HG02623 (cell line): Measurements from ENCODE around the gene TCEANC2.
"Not testable (repeated sequence)": the region's sequence is repeated elsewhere in the genome, so short reads cannot be mapped to it uniquely, and the experiment has no call there.

Experiments used
- ATAC-seq: cut with Tn5 transposase; IDR thresholded peaks from one replicate; pipeline ENCODE4 v1.9.1; 2021; ENCODE audit warnings: moderate library complexity; ENCODE audit not compliant: unreplicated experiment

Gene TCEANC2

GRCh38 chr1:54024811-54025210, 28.6 kb upstream of the TCEANC2 start:
- ATAC-seq: not testable (repeated sequence)

DNA sequence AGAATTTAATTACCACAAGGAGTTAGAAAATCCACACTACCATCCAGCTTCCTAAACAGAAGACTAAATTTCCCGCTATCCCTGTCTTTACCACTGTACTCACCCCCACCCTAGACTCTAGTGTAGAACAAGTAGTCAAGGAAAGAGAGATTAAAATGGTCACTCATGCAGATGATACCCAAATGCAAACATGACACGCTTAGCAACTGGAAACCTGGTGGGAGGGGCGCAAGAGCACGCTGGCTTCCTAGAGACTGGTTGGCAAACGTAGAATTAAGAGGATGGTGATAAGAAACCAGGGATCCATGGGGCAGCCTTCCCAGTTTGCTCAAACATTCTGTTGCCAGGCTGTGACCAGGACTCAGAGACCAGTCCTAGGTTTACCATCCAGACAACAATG, 25.6 kb upstream of the TCEANC2 start:
- no peak for ATAC-seq

DNA sequence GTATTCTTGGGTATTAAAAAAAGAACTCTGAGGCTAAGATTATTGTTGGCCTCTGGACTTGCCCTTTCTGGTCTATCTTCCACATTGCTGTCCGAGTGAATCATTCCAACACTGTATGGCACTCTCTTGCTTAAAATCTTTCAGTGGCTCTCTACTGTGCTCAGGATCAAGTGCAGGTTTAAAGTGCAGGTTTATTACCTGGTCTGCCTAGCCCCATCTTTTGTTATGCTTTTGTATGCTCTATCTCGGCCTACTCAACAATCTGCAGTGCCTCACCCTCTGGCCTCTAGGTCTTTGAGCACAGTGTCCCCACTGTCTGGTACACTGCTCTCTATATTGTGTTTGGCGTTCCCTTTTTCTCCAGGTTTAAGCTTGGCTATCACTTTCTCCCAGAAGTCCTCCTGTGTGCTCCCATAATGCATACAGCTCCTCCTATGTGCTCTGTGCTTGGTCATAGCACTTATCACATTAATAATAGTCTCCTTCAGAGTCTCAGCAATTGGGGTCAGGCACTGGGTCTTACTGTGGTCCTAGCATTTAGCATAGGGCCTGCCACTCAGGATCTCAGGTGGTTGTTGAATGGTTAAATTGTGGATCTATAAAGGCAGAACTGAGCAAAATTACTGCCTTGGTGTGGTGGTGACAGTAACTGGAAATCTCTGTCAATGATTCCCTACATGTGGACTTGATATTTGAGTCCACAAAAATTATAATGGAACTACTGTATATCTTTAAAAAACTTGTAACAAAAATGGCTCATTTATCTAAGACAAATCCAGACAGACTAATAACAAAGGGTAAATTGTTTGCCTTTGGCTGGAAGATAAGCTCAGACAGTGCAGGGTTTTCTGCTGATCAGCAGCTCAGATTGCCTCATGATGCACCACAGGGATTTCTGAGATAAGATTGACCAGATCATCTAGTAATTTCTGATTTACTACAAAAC, 24.8 kb upstream of the TCEANC2 start:
- ATAC-seq: no peak

GRCh38 chr1:54037476-54037875, 15.9 kb upstream of the TCEANC2 start:
- ATAC-seq: no peak

DNA sequence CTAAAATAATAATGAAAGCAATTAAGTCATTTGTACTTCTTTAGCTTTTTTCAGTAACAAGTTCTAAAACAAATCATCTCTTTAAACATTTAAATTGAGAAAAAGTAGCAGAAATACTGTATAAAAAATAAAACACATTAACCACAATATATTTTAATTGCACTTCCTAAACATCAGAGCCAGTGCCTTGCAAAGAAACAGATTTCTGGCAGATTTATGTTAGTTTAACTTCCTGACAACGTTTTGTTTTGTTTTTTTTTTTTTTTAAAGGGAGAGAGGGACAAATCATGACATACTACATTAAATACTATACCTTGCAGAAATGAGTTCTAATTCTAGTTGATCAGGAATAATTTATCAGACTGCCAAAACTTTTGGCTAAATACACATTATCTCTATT, 11.6 kb upstream of the TCEANC2 start:
- ATAC-seq: no peak

DNA sequence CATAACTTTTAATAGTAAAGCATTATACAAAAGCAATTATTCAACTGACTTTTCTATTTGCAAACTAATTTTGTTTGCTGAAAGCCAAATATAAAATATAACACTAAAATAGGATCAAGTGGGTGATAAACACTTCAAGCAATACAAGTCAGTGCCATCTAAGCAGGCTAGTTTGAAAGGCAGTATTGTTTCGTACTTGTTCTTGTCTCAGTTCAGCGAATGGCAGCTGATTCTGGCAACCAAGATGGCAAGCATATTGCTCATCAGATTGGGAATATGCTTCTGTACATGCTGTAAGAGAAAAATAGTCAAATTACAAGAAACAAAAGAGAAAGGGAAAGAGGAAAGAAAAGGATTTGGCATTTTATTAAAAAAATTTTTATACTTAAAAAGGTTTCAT, 7.9 kb upstream of the TCEANC2 start:
- ATAC-seq: no peak

DNA sequence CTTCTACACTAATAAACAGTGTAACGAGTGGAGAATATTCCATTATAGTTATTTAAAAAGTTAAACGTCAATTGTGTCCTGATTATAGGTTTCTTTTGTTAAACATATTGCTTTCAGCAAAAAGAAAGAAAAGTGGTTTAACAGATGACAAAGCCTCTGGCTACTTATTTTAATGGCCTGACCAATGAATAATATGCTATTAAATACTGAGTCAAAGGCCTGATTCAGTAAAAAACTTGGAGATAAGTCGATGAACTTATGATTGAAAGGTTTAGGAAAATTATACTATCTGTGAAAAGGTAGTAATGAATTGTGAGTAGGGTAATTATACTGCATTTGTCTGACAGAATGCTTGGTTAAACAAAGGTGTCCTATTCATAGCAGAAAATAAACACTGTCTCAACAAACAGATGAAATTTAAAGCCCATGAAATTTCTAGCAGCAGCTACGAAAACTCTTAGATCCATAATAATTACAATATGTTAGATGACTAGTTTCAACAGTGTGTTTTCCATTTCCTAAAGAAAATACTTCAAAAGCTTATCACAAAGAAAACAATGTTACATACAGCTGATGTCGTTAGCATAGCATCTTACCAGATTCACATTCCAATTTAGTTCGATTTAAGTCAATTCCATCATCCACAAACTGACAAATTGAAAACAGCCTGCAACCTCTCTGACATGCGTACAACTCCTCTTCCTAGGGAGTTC, 6.6 kb upstream of the TCEANC2 start:
- no peak for ATAC-seq

- no peak for ATAC-seq
Measured at GRCh38 chr1:54047384-54048305, 5.8 kb upstream of the TCEANC2 start.

GRCh38 chr1:54050435-54050834, 3.0 kb upstream of the TCEANC2 start:
- ATAC-seq: not testable (repeated sequence)

- ATAC-seq: no peak
Measured at GRCh38 chr1:54051933-54052430, 1.4 kb upstream of the TCEANC2 start.

- peak; percentile 11 for ATAC-seq
Measured at GRCh38 chr1:54052431-54052933, 926 bp upstream of the TCEANC2 start.

DNA sequence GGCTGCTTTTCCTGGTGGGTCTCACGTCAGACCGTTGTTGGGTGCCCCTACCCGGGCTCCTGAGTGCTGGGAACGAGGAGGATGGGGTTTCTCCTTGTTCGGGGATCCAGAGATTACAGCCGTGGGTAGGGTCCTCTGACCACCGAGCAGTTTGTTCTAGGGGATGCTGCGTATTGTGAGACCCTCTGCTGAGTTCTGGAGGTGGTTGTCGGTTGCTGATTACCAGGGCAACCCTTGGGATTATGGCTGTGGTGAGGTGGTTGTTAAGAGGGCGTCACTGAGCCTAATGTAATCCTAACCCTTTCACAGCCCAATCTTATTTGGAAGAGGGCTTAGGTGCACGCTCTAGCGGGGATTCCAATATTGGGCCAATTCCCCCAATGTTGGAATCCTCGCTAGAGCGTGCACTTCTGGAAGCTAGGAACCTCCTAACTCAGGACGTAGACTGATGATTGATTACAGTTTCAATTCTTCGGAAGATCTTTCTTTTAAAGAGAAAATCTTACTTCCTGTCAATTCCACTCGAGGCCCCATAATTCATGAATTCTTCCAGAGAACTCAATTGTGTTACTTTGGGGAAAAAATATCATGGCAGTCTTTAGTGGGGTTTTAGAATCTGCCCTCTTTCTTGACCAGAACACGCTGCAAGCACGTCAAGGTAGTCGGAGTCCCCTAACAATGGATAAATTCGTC, 483 bp downstream of the TCEANC2 start:
- no peak for ATAC-seq

- no peak for ATAC-seq
Measured at GRCh38 chr1:54054438-54054749, 986 bp downstream of the TCEANC2 start.

- no peak for ATAC-seq
Measured at GRCh38 chr1:54064299-54064698, 10.9 kb downstream of the TCEANC2 start.

DNA sequence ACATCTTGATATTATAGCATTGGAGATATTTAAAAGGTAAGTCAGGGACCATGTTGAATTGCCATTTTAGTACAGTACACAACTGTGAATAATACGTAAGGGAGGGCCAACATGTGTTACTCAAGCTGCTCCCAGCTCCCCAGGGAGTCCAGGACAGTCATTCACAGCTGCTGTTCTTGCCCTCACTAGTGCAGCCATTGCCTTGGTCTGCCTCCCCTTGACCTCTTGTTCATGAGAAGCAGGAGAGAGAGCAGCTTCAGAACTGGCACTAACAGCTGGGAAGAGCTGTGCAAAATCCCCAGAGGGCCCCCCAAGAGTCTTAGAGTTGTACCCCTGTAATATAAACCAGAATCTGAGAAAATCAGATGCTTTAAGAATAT, 16.4 kb downstream of the TCEANC2 start:
- peak; percentile 7 for ATAC-seq

- ATAC-seq: peak; percentile 45
Measured at GRCh38 chr1:54070171-54070837, 16.9 kb downstream of the TCEANC2 start.

DNA sequence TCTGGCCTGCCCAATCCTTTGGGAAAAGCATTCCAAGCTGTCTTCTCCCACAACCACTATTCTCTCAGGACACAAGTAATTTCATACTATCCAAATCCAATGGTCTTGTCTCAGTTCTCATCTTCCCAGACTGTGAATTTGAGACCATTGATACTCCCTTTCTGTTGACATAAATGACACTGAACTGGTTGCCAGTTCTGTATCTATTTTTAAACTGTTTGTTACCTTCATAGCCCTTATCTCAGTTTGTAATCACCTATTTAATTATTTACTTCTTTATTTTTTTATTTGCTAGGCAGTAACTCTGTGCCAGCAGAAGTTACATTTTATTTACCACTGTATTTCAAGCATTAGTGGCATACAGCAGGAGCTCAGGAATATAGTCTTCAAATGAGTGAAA, 24.0 kb downstream of the TCEANC2 start:
- no peak for ATAC-seq

GRCh38 chr1:54080598-54081049, 27.2 kb downstream of the TCEANC2 start:
- ATAC-seq: no peak
